Right ventricle myocardium superior (tissue), 1 donor: ENCODE results near the gene GPR135. TPM values are rescaled to one million over a fixed set of nuclear protein-coding genes. Genes with fewer than 3 reads are reported as not detected.
A peak's percentile ranks its signal among the peaks of the same experiment; 100 is the strongest.

ENCODE experiments used
- ATAC-seq: fragments of 200-7000 bp; cut with Tn5 transposase; one replicate; pipeline ENCODE4 v1.9.1; 2020; ENCODE audit warnings: mild to moderate bottlenecking; ENCODE audit not compliant: poor library complexity
- DNase-seq: peaks from one replicate; pipeline ENCODE4 v3.0.0-alpha.2; 2020
- intact Hi-C: fragments of 100-400 bp; cut with DNase I; formaldehyde crosslinking; loops from one replicate; pipeline ENCODE4 v1.11.2; 2022
- long read RNA-seq: library from polyadenylated mRNA; unstranded; transcript quantifications from one replicate; pipeline ENCODE4 v2.0.0, GENCODE V29; 2021
- total RNA-seq: library from RNA; stranded (reverse); fragmentation: NEBNext Ultra II Directional; extraction: Animal tissue kit (Norgen Biotek cat#: 25700); gene quantifications from one replicate; pipeline ENCODE4 v1.2.1, GENCODE V29; 2021
- donor health status: DM: no; HTN: yes; CAD: no; lungs with severe emphysema.

Gene GPR135, protein sequence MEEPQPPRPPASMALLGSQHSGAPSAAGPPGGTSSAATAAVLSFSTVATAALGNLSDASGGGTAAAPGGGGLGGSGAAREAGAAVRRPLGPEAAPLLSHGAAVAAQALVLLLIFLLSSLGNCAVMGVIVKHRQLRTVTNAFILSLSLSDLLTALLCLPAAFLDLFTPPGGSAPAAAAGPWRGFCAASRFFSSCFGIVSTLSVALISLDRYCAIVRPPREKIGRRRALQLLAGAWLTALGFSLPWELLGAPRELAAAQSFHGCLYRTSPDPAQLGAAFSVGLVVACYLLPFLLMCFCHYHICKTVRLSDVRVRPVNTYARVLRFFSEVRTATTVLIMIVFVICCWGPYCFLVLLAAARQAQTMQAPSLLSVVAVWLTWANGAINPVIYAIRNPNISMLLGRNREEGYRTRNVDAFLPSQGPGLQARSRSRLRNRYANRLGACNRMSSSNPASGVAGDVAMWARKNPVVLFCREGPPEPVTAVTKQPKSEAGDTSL
- 1.4 TPM for total RNA-seq
- long read RNA-seq, full-length matches to known transcripts: 1 of 2 reads
- long read RNA-seq, partial matches to known transcripts: 1 of 2 reads
- long read RNA-seq, other reads (novel, unspliced or antisense): 0 of 2 reads

DNA sequence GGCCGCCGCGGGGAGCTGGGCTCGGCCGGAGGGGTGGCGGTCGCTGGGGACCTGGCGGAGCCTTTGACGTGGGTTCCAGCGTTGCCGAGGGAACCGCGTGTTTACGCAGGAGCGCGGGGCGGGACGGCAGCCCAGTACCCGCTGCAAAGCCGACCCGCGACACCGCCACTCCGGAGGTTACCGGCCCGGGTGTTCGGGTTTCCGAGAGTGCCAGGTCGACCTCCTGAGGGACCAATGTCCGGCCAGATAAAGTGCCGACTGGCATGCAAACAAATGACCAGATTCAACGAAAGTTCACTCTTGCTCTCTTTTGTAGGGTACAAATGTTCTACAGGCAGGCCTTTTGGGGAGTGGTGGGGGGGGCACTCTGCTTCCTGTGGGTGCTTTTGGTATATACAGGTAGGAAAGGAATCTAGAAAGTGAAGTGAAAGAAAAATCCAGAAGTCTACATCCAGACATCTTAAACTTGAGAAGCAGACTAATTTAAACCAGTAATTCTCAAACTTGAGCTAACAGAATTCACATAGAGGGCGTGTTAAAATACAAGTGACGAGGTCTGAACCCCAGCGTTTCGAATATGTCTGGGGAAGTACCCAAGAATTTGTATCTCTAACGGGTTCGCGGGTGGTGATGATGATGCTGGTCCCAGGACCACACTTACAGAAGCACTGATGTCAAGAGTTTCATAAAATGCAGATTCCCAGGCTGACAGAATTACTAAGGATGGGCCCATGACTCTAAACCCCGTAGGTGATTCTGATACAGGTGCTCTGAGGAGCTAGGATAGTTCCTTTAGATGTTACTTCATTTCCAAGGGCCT is at the start of gene GPR135:
TSS of gene GPR135 (minus strand) at position 65 of the 820 bp plus-strand sequence. CDS start 154 bp downstream, outside the sequence.
- intact Hi-C loops: no loop called here
- peak; percentile 73 for ATAC-seq
- DNase-seq: peak; percentile 73

DNA sequence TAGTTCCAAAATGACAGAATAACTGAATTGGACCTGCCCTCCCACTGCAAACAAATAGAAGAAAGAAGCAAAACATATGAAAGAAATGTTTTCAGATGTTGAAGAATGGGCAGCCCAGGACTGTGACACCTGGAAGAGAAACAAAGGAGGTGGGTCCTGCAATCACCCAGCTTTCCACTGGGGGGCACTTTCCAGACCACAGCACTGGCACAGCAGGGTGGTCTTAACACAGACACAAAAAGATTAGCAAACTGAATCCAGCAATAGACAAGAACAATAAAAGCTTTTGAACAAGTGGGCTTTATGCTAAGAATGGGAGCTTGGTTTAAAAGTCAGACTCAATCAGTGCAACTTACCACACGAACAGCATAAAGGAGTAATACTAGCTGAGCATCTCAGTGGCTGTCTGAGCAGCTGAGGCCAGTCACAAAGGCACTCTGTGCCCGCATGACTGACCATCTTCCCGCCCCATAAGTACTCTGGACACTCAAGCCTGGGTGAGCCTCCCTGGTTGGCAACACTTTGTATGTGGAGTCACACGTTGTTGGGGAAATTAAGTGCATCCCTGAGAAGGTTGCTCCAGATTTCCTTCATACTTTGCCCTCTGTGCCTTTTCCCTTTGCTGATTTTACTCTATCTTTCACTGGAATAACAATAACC is 46.9 kb upstream of the GPR135 start:
- ATAC-seq (no peak), DNase-seq (no peak)
- intact Hi-C loops: no loop called here

DNA sequence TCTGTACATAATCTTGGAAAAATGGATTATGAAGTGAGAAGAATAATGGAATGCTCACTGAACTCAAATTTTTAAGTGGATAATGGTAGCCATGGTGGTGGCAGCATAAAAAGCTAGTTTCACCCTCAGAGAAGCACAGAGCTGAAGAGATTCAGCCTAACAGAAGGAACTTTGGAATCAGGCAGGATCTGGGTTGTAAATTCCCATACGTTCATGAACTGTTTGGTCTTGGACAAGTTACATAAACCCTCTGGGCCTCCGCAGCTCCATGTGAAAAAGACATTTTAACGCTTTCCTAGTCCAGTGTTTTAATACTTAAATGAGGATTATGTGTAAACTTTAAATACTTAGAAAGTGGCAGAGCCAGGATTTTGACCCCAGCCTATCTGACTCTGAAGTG is 45.8 kb upstream of the GPR135 start:
- no peak for ATAC-seq
- intact Hi-C loops: no loop called here
- DNase-seq: no peak

DNA sequence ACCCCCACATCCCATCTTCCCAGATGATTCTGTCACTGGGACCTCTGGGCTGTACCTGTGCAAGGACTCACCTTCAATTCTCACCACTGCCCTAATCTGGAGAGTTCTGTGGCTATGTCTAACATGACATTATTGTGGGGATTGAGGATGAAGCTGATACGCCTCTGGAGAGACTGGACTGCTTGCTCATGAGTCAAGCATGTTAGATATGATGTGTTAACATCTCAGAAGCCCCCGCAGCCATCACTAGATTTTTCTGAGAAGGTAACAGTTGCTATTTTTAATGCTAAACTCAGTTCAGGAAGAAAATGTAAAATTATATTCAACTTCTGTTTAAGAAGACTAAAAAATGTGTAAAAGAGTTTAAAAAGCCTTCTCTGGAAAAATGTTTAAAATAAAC is 44.8 kb upstream of the GPR135 start:
- DNase-seq (no peak), ATAC-seq (no peak)
- intact Hi-C loops: no loop called here

DNA sequence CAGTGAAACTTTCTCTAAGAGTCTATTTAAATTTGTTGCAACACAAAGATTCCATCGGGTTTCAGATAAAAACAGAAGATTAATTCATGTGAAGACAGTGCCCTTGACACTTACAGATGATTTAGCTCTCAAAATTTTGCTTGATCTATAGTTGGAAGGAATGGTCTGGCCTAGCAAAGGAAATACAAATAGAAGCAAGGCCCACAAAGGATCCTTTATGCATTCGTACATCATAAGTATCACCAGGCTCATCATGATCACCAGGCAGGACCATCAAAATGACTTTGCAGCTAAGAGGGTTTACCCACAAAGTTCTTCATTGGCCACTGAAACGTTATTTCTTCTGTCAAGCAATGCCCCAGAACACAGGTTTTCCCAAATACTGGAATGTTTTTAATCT is 43.9 kb upstream of the GPR135 start:
- intact Hi-C loops: no loop called here
- ATAC-seq (no peak), DNase-seq (no peak)

DNA sequence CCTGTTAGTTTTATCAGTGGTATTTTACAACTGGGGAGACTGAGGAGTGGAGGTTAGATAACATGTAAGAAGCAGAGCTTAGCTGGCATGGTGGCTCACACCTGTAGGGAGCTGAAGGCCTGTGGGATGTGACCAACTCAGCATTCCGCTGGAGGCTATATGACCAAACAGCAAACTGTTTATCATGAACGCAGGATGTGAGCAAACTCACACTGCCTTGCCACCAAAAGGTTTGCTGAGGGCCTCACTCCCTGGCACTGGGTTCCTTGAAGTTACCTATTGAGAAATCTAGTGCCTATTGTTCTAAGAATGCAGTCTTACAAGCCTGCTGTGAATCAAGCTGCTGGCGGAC is 42.5 kb upstream of the GPR135 start:
- intact Hi-C loops: no loop called here
- ATAC-seq: no peak
- DNase-seq: no peak

DNA sequence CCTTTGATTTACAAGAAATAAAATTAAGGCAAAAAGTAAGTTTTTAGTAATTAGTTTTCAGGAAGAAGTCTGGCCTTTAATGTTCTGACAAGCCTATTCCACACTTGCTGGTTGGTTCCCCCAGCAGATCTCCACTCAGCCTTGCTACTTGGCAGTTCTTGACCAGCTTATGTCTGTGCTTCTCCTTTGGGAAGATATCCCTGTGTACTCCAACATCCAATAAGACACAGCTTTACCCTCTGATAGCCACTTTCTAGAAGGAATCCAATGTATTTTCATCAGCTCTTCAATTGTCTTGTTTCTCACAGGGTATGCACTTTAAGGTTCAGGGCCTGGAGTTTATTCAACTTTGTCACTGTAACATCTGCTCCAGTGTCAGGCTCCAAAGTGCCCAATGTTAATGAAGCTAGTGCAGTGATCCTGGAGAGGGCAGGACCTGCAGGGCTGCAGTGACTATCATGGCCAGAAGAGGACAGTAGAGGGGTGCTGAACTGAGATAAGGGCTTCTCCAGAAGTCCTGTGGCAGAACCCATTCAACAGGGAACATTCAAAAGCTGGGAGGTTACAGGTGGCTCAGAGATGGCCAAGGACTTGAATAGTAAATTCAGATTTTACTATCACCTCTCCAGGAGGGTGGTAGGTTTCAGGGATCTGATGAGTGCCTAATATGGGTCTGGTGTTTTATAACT is 42.0 kb upstream of the GPR135 start:
- DNase-seq (no peak), ATAC-seq (peak; percentile 62)
- intact Hi-C loops: no loop called here

DNA sequence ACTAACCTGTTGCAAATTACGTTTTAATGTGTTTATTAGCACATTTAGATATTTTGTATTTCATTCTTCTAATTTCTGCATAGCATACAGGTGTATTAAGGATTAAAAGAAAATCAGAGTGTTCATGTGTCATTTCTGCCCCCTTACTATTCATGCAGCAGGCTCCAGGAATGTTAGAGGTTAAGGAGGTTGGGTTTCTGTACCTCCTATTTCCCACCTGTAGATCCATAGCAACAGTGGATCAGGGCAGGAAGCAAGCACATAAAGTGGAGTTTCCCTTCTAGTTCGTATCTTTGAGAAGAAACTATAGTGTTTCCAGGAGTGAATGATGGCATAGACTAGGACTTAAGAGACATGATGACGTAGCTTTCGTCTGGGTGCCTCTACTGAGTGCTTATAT is 38.1 kb upstream of the GPR135 start:
- ATAC-seq (no peak), DNase-seq (no peak)
- intact Hi-C loops: no loop called here

DNA sequence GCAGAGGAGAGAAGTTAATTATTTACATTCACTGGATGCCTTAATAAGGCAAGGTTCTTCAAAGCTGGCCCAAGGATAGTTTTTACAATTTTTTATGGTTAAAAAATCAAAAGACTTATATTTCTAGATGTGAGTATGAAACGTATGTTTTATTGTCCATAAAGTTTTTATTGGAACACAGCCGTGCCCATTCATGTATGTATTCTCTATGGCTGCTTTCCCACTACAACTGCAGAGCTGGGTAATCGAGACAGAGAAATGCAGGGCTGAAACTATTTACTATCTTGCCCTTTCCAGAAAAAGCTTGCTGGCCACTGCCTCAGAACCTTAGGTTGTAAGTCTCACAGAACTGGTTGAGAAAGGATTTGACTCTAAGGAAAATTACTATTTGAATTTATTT is 35.6 kb upstream of the GPR135 start:
- intact Hi-C loops: no loop called here
- ATAC-seq (no peak), DNase-seq (no peak)

DNA sequence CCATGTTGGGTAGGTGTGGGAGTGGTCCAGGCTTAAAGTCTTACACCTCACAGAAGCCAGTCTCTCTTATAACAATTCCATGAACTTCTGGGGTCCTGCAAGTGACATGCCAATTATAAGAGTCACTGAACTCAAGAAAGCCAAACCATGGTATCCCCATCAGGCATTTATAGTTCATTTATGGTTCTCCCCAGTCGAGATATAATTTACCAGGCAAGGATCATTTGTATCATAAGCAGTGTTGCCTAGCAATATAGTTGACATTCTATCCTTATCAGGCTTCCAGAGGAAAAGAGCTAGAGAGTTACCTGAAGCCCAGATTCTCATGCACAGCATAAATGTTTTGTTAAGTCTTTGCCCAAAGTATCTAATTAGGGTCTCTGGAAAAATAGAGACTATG is 27.2 kb upstream of the GPR135 start:
- ATAC-seq: peak; percentile 58

DNA sequence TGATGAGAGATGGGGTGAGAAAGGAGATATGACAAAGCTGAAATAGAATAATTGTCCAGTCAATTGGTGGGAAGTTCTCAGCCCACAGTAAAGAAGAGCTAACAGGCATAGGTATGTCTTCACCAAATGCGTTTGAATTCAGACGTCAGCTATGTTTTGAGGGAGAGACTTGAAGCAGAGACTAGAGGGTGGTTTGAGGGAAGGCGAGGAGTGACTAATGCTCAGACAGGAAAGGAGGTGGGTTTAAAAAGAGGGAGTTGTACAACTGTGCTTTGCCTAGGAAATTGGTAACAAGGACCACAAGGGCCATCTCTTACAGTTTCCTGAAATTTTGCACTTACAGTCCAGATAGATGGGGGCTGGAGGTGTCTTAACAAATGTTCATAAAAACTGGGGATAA is 25.6 kb upstream of the GPR135 start:
- ATAC-seq: no peak
- DNase-seq: no peak
- intact Hi-C loops: no loop called here

More for the DNA sequence above, 27.2 kb upstream of the GPR135 start:
- intact Hi-C loops: no loop called here
- no peak for DNase-seq

DNA sequence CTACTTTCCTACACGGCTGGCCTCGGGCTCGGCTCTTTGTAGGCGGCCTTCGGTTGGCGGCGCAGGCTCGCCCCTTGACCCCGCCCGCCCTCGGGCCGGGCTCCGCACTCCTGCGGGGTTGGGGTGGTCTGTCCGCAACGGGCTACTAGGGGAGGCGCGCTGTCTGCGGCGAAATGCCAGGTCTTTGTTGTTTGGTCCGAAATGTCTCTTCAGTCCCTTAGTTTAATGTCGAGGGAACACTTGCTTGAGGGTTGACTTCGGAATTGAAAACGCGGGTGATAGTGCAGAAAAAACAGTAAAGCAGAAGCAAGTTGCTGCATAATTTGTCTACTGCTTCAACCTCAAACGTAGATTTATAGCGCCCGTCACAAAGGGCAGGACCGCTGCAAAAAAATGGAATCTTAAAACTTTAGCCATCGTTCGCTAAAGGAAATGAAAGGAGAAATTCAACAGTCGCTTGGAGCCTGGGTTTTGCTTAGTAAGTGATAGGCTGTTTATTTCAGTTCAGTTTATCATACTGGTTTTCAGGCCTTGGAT is 19.5 kb upstream of the GPR135 start:
- intact Hi-C loops: no loop called here
- DNase-seq (no peak), ATAC-seq (peak; percentile 65)

DNA sequence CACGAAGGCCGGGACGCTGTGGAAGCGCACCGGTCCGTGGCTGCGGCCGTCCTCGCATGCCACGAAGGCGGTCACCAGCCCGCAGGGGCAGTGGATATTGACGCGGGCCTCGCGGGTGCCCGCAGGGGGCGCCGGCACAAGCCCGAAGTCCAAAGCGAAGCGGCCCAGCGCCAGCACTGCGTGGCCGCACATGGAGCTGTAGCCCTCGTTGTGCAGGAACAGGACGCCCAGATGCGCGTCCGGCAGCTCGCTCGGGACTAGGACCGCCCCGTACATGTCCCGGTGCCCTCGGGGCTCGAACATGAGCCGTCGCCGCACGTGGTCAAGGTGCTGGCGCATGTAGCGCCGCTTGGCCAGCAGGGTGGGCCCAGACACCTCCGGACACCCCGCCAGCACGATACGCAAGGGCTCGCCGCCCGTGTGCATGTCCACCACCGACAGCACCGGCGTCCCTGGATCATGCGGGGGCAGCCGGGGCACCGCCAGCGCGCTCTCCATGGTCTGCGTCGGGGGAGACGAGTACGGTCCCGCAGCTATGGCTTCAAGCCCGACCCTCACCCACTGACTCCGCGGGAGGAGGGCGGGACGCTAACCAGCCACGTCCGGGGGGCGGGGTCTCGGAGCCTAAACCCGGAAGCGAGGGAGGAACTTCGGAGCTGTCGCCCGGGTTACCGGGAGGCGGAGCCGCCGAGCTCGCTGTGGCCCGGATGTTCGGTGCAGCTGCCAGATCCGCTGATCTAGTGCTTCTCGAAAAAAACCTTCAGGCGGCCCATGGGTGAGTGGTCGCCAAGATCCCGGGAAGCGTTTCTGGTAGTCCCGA is 18.8 kb upstream of the GPR135 start, which contains the start of the genes JKAMP and L3HYPDH:
TSS of gene JKAMP (plus strand) at position 699 of the 820 bp plus-strand sequence. CDS start at position 772, 73 bp downstream.
TSS of gene L3HYPDH (minus strand) at position 590 of the 820 bp plus-strand sequence. CDS start at position 498, 92 bp downstream.
- peak; percentile 97 for ATAC-seq
- intact Hi-C loops: no loop called here
- peak; percentile 99 for DNase-seq

DNA sequence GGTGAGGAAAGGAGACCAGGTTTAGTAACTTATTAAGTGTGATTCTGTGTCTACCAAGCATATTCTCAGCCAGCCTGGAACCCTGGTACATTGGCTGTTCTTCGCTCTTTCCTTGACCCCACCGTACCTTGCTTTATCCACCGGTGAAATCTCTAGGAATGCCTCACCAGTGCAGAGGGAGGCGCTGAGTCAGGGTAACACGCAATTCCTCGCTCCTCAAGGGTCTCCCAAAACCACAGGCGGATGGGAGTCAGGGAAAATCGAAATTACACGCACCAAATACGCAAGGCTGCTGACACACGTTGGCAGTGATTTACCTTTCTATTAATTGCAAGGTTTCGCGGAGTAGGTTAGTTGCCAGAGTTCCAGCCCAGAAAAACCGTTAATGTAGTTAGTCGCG is 18.2 kb upstream of the GPR135 start:
- ATAC-seq (peak; percentile 4), DNase-seq (no peak)
- intact Hi-C loops: no loop called here

DNA sequence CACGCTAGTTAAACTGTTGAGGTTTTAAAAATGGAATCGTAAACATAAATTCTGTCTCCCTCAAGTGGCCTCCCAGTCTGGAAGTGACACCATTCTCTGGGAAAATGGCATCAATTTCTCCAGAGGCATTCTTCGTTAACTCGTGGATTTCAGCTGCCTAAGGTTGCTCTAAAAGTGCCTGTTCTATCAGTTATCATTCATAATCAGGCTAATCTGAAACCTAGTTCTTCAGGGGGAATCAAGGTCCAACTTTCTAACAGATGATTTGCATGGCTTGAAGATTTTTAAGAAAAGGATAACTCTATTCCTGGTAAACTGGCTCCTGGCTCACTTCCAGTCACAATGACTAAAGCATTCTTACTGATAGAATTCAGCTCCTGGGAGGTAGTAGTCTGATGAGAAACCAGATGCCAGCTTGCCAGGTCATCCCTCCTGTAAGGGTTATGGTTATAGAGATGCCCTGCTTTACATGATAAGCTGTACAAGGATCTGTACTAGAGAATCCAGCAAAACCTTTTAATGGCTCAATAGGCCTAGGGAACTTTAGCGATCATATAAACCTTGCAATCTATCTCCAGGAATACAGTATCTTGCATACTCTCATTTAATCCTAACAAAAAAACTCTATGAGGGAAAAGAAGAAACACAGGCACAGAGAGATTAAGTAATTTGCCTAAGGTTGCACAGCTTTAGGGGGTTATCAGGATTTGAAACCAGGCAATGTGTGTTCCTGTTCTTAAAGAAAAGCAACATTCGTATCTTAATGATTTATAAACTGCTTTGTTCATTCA is 17.6 kb upstream of the GPR135 start:
- ATAC-seq (no peak), DNase-seq (no peak)
- intact Hi-C loops: no loop called here

DNA sequence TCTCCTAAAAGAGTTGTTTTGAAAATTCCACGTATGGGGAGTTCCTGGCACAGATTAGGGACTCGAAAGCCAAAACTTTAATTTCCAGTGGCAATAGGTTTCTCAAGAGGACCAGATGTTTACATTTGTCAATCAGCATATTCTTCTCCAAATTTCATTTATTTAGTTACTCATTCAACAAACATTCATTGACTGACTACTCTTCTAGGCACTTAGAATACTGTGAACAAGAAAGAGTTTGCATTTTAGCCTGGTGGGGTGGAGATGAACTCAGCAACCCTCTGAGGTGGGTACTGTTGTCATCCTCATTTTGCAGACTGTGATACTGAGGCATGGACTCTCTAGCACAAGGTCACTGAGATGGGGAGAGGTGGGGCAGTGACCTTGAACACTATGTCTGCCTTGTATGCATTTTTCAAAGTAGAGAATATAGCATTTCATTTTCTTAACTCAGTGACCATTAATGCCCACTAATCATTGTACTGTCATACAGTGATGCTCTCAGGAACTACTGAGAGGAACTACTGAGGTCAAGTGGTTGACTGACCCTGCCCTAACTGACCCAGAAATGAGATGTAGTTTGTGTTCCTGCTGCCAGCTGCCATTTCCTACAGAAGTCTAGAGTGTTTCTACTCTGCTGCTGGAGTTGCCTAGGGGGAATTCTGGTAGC is 16.8 kb upstream of the GPR135 start:
- DNase-seq: no peak
- intact Hi-C loops: no loop called here
- ATAC-seq: no peak
